CD14-positive monocyte (primary cell): ENCODE results near the gene RIBC2. TPM values are rescaled to one million over a fixed set of nuclear protein-coding genes. Genes with fewer than 3 reads are reported as not detected.
A peak's percentile ranks its signal among the peaks of the same experiment; 100 is the strongest.

Experiments
- DNase-seq, 3 donors: peaks; one replicate each; pipeline ENCODE4 v3.0.0-alpha.2; 2011 to 2022
- H2AFZ ChIP-seq: 2 replicates; pipeline ENCODE4 v1.6.0; 2012; ENCODE audit warnings: mild to moderate bottlenecking, low read depth, low read length, inconsistent platforms; ENCODE audit not compliant: insufficient read depth, poor library complexity, severe bottlenecking
- H3K27ac ChIP-seq, 2 donors: 1 replicate in 1 of 2; 2 replicates in 1 of 2; pipeline ENCODE4 v1.5.1; 2012 to 2013; ENCODE audit warnings: low read length in 2 of 2, control low read depth in 1 of 2, inconsistent platforms in 1 of 2, low read depth in 1 of 2, mild to moderate bottlenecking in 1 of 2
- H3K27me3 ChIP-seq, 2 donors: one replicate each; pipeline versions ENCODE4 v1.6.0 to v1.6.1; 2011 to 2013; ENCODE audit warnings: low read length in 2 of 2; ENCODE audit not compliant: control insufficient read depth in 2 of 2, insufficient read depth in 2 of 2
- H3K36me3 ChIP-seq, 2 donors: replicated peaks in 1 of 2; 1 replicate in 1 of 2; 2 replicates in 1 of 2; pipeline versions ENCODE4 v1.5.1 to v1.6.1; 2012 to 2013; ENCODE audit warnings: low read length in 2 of 2, control low read depth in 1 of 2, inconsistent platforms in 1 of 2, mild to moderate bottlenecking in 1 of 2; ENCODE audit not compliant: insufficient read depth in 2 of 2, control insufficient read depth in 1 of 2
- H3K4me1 ChIP-seq, 2 donors: 1 replicate in 1 of 2; 2 replicates in 1 of 2; pipeline versions ENCODE4 v1.5.1 to v1.6.1; 2012 to 2013; ENCODE audit warnings: low read length in 2 of 2, control low read depth in 1 of 2, inconsistent platforms in 1 of 2, mild to moderate bottlenecking in 1 of 2, moderate library complexity in 1 of 2; ENCODE audit not compliant: insufficient read depth in 2 of 2, control insufficient read depth in 1 of 2
- H3K4me2 ChIP-seq: replicated peaks from 2 replicates; pipeline ENCODE3; 2012; ENCODE audit warnings: low read length, moderate library complexity, mild to moderate bottlenecking; ENCODE audit not compliant: poor library complexity, severe bottlenecking; ENCODE audit errors: extremely low read depth
- H3K4me3 ChIP-seq, 3 experiments: fragments of 200-600 bp in 1 of 3; sonication (generic) in 1 of 3; replicated peaks in 1 of 3; 1 replicate in 2 of 3; 2 replicates in 1 of 3; pipeline ENCODE4 v1.5.1; 2011 to 2013; ENCODE audit warnings: low read length in 3 of 3, mild to moderate bottlenecking in 3 of 3, control low read depth in 2 of 3, low read depth in 2 of 3, inconsistent platforms in 1 of 3, moderate library complexity in 1 of 3
- H3K79me2 ChIP-seq: 2 replicates; pipeline ENCODE4 v1.6.0; 2012; ENCODE audit warnings: mild to moderate bottlenecking, control low read depth, inconsistent platforms, low read length, moderate library complexity; ENCODE audit not compliant: insufficient read depth
- H3K9ac ChIP-seq: 2 replicates; pipeline ENCODE4 v1.6.0; 2017; ENCODE audit warnings: low read length, mild to moderate bottlenecking; ENCODE audit not compliant: insufficient read depth, poor library complexity, severe bottlenecking
- H3K9me3 ChIP-seq, 2 donors: replicated peaks in 1 of 2; 1 replicate in 1 of 2; 2 replicates in 1 of 2; pipeline versions ENCODE4 v1.5.1 to v1.6.1; 2012 to 2013; ENCODE audit warnings: low read length in 2 of 2, control low read depth in 1 of 2; ENCODE audit not compliant: control insufficient read depth in 1 of 2, insufficient read depth in 1 of 2
- H4K20me1 ChIP-seq: 2 replicates; pipeline ENCODE4 v1.6.0; 2012; ENCODE audit warnings: mild to moderate bottlenecking, low read length, control low read depth, moderate library complexity; ENCODE audit not compliant: insufficient read depth
- H3K27ac Mint-ChIP-seq, 7 donors: one replicate each; pipeline ENCODE4 v1.8.0; 2020; ENCODE audit warnings: mild to moderate bottlenecking in 7 of 7, mixed read lengths in 7 of 7, moderate library complexity in 6 of 7, inconsistent platforms in 2 of 7
- H3K27me3 Mint-ChIP-seq, 3 donors: one replicate each; pipeline ENCODE4 v1.8.0; 2021 to 2022; ENCODE audit warnings: low read depth in 3 of 3, mild to moderate bottlenecking in 3 of 3, mixed read lengths in 3 of 3, moderate library complexity in 3 of 3, inconsistent platforms in 1 of 3
- H3K36me3 Mint-ChIP-seq, 2 donors: one replicate each; pipeline ENCODE4 v1.8.0; 2020; ENCODE audit warnings: mixed read lengths in 2 of 2, inconsistent platforms in 1 of 2, mild to moderate bottlenecking in 1 of 2
- H3K4me1 Mint-ChIP-seq: one replicate; pipeline ENCODE4 v1.8.0; 2020; ENCODE audit warnings: mild to moderate bottlenecking, mixed read lengths
- H3K4me3 Mint-ChIP-seq, 2 donors: one replicate each; pipeline ENCODE4 v1.8.0; 2020; ENCODE audit warnings: mild to moderate bottlenecking in 2 of 2, mixed read lengths in 2 of 2, moderate library complexity in 1 of 2
- H3K9me3 Mint-ChIP-seq, 7 donors: one replicate each; pipeline ENCODE4 v1.8.0; 2020 to 2022; ENCODE audit warnings: mixed read lengths in 7 of 7, mild to moderate bottlenecking in 6 of 7, moderate library complexity in 6 of 7, inconsistent platforms in 2 of 7
- WGBS: methylation state at CpG from one replicate; pipeline ENCODE4 v1.1.5; 2013; ENCODE audit warnings: missing lambda C conversion rate; ENCODE audit not compliant: insufficient coverage; 5-methylcytosine and 5-hydroxymethylcytosine counted together
- intact Hi-C, 2 donors: fragments of 100-400 bp; cut with micrococcal nuclease; formaldehyde crosslinking; loops; one replicate each; pipeline versions ENCODE4 v1.15.0 to v1.15.1; 2023
- polyA plus RNA-seq, 3 donors: library from polyadenylated mRNA; depleted of rRNA in 1 of 3; unstranded in 2 of 3; stranded (reverse) in 1 of 3; fragments of 300-500 nt in 2 of 3; fragments of >200 nt in 1 of 3; fragmentation: Illumina TruSeq in 2 of 3; gene quantifications; 1 replicate in 2 of 3; 2 replicates in 1 of 3; pipeline ENCODE4 v1.2.3, GENCODE V29; 2012 to 2021
- TF ChIP-seq, protein P1 (sequence below): fragments of 200-600 bp; IDR thresholded peaks from one replicate; pipeline ENCODE4 v1.8.0; 2022; ENCODE audit warnings: antibody characterized with exemption, mild to moderate bottlenecking

RIBC2 gene
- polyA plus RNA-seq, 3 donors, result not detected

DNA sequence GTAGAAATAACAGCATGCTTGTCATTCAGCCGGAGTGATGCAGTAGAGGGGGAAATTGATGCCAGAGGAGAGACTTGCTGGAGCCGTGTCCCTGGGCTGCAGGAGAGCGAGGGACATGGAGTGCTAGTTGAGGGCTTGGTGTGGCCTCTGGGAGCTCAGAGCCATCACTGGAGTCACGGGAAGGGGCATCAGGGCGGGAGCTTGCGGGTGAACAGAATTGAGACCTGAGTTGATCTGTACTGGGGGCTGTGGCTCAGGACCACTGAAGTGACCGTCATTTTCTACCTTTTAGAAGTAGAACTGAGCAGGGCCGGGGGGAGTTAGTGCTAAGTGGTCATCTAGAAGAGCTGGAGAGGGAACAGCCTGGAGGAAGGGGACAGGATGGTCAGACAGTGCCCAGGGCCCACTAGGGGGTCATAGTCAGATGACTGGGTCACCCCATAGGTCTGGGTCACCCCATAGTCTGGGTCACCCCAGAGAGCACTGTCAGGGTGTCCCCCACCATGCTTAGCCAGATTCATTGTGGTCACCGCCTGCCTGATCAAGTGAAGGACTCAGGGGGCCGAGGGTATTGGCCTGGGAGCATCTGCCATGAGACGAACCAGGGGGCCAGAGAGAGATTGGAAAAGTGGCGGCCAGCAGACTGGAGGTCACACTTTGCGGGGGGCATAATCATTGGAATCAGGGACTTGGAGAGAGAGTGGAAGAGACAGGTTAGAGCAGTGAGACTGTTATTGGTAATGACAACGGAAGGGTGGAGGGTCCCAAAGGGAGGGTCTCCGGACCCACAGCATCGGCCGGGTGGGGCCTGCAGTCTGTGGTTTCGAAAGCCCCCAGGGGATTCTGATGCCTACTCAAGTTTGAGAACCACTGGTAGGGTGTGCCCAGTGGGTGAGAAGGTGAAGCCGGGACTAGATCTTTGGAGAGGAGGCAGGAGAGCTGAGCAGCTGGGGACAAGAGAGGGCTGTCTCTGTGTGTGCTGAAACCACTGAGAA, 15.2 kb downstream of the RIBC2 start:
- H3K9ac ChIP-seq, result no peak overlapping the region
- no peak overlapping the region for H3K4me3 ChIP-seq
- 97% methylated on average over 19 of the region's 19 CpGs for WGBS
- peaks cover 40 to 43% of the 10 kb centered on the region in 2 donors for H3K4me1 ChIP-seq
- intact Hi-C loops, result no loop called here
- H3K4me1 Mint-ChIP-seq, result peaks cover 47% of the 10 kb centered on the region
- TF ChIP-seq, protein P1, sequence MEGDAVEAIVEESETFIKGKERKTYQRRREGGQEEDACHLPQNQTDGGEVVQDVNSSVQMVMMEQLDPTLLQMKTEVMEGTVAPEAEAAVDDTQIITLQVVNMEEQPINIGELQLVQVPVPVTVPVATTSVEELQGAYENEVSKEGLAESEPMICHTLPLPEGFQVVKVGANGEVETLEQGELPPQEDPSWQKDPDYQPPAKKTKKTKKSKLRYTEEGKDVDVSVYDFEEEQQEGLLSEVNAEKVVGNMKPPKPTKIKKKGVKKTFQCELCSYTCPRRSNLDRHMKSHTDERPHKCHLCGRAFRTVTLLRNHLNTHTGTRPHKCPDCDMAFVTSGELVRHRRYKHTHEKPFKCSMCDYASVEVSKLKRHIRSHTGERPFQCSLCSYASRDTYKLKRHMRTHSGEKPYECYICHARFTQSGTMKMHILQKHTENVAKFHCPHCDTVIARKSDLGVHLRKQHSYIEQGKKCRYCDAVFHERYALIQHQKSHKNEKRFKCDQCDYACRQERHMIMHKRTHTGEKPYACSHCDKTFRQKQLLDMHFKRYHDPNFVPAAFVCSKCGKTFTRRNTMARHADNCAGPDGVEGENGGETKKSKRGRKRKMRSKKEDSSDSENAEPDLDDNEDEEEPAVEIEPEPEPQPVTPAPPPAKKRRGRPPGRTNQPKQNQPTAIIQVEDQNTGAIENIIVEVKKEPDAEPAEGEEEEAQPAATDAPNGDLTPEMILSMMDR, result no peak
- H3K4me2 ChIP-seq, result no peak overlapping the region
- H3K9me3 Mint-ChIP-seq, result peaks cover 2 to 9% (median 5%) of the 10 kb centered on the region in 7 donors
- no peak overlapping the region for H3K27ac ChIP-seq
- no peaks in the 10 kb centered on the region for H3K27me3 ChIP-seq
- no peak overlapping the region for H2AFZ ChIP-seq
- peaks cover 0 to 5% of the 10 kb centered on the region in 2 donors for H3K36me3 ChIP-seq
- peaks cover 0 to 3% (median 2%) of the 10 kb centered on the region in 3 donors for H3K27me3 Mint-ChIP-seq
- DNase-seq, result no peak
- no peak overlapping the region for H3K4me3 Mint-ChIP-seq
- no peaks in the 10 kb centered on the region for H3K79me2 ChIP-seq
- H4K20me1 ChIP-seq, result no peaks in the 10 kb centered on the region
- H3K36me3 Mint-ChIP-seq, result peaks cover 8 to 13% of the 10 kb centered on the region in 2 donors
- H3K27ac Mint-ChIP-seq, result peak overlapping the region in 4 of 7 donors; percentile 1 to 48 (median 42)
- H3K9me3 ChIP-seq, result peaks cover 0 to 5% of the 10 kb centered on the region in 2 donors

DNA sequence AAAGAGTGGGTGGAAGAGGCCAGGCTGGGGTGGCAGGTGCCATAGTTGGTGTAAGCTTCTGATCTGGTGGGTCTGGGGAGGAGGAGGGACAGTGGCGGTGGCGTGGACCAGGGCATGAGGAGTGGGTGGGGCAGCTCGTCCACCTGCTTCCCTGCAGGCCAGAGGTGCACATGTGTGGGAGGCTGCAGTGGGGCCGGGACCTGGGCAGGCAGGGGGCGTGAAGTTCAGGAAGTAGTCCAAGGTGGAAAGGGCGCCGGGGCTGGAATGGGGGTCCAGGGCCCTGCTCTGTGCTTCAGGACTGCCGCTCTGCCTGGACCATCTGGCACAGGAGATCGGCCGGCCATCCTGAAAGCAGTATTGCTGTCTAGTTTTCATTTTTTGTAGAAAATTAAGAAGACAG, 15.9 kb downstream of the RIBC2 start:
- 91% methylated on average over 7 of the region's 10 CpGs for WGBS
- peaks cover 0 to 5% of the 10 kb centered on the region in 2 donors for H3K36me3 ChIP-seq
- Mint-ChIP-seq H3K9me3 (peaks cover 2 to 9% (median 5%) of the 10 kb centered on the region in 7 donors), H3K4me1 (peaks cover 41% of the 10 kb centered on the region), H3K27ac (peak overlapping the region in 1 of 7 donors; percentile 48), H3K4me3 (no peak overlapping the region), H3K27me3 (peaks cover 0 to 3% (median 2%) of the 10 kb centered on the region in 3 donors), H3K36me3 (peaks cover 8 to 13% of the 10 kb centered on the region in 2 donors)
- no peak overlapping the region for H3K27ac ChIP-seq
- no peak for DNase-seq
- H3K9me3 ChIP-seq, result peaks cover 0 to 5% of the 10 kb centered on the region in 2 donors
- H3K79me2 ChIP-seq, result no peaks in the 10 kb centered on the region
- TF ChIP-seq, protein P1, result no peak
- no peak overlapping the region for H3K9ac ChIP-seq
- H3K4me2 ChIP-seq, result no peak overlapping the region
- H3K4me1 ChIP-seq, result peaks cover 36 to 38% of the 10 kb centered on the region in 2 donors
- H4K20me1 ChIP-seq, result no peaks in the 10 kb centered on the region
- H3K27me3 ChIP-seq, result no peaks in the 10 kb centered on the region
- no peak overlapping the region for H2AFZ ChIP-seq
- no peak overlapping the region for H3K4me3 ChIP-seq
- intact Hi-C loops, result no loop called here
